ENCODE measurements around the gene RBL1.

- TF ChIP-seq POLR2AphosphoS5 (IDR thresholded peaks at IDR 0.05; ENCODE audit: low read depth, low read length), result no peak
- no peak for TF ChIP-seq PAX5 (IDR thresholded peaks at IDR 0.05; ENCODE audit: insufficient read depth, low read length, severe bottlenecking)
- no peak for TF ChIP-seq TAF1 (IDR thresholded peaks at IDR 0.05; ENCODE audit: low read depth, low read length)
- no peak for TF ChIP-seq POLR2A (IDR thresholded peaks at IDR 0.05; ENCODE audit: low read depth, low read length)
Measured at GRCh38 chr20:36957875-36958667, 137.7 kb downstream of the RBL1 start.

Measured in GM12891 (cell line).